Inferior parietal cortex (tissue), 1 donor: Measurements from ENCODE around the gene CREBBP.

Source experiments
- DNase-seq: peaks from one replicate; pipeline ENCODE4 v3.0.0-alpha.2; 2016; ENCODE audit errors: extremely low spot score

CREBBP gene

GRCh38 chr16:3879887-3880564 is 487 bp downstream of the CREBBP start:
- DNase-seq: no peak

- no peak for DNase-seq
These were observed 1.1 kb downstream of the CREBBP start for GRCh38 chr16:3879258-3879886.

DNA sequence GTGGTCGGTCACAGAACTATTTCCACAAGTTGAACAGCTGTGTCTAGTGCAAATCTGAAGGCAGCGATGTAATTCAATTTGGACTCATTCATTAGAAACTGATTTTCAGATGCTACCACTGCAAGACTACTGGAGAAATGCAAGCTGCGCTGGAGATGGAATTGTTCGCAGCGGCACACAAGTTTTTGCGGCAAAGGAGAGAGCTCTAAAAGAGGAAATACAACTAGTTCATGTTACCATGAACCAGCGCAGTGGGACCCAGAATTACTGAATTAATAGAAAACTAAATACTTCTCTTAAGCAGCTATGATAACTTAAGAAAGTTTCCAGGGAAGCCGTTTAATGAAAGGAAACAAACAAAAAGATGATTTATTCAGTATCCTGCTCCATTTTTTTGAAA is 1.9 kb downstream of the CREBBP start:
- no peak for DNase-seq

- no peak for DNase-seq
These were observed 3.8 kb downstream of the CREBBP start for GRCh38 chr16:3876695-3877094.

- no peak for DNase-seq
These were observed 4.4 kb downstream of the CREBBP start for GRCh38 chr16:3876160-3876559.

GRCh38 chr16:3874794-3875692 is 5.5 kb downstream of the CREBBP start:
- DNase-seq: no peak

DNA sequence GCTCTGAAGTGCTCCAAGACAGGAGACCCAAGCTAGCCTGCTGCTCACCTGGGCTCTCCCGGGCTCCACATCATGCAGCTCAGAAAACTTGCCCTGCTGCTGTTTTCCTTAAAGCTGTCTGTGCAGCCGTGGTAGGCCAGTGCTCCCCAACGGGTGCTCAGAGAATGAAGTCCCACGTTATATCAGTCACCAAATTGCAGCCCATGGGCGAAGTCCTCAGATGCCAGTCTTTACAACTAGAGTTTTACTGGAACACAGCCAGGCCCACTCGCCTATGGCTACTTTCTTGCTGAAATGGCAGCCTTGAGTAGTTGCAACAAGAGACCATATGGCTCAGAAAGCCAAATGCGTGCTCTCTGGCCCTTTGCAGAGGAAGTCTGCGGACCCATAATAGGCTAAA is 6.3 kb downstream of the CREBBP start:
- DNase-seq: no peak

GRCh38 chr16:3873482-3874173 is 6.9 kb downstream of the CREBBP start:
- no peak for DNase-seq

- no peak for DNase-seq
These were observed 8.2 kb downstream of the CREBBP start for GRCh38 chr16:3872216-3872895.

GRCh38 chr16:3868967-3869366 is 11.5 kb downstream of the CREBBP start:
- DNase-seq: no peak

DNA sequence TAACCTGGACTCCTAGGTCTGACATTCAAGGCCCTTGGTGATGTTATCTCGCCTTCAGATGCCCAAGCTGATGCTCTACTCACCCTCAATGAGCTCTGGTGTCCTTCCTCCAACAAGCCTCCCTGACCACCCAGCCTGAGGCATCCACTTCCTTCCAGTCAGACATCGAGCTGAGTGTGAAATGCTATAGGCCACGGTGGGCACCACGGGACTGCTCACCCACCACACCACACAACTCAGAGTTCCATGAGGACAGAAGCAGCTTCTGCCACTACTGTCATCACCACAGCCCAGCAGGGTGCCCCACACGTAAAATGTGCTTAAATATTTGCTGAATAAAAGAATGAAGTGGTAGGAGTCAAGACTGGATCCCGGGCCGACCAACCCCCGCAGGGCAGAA is 12.0 kb downstream of the CREBBP start:
- DNase-seq: no peak

GRCh38 chr16:3866703-3867431 is 13.6 kb downstream of the CREBBP start:
- no peak for DNase-seq

- DNase-seq: no peak
These were observed 15.3 kb downstream of the CREBBP start for GRCh38 chr16:3865241-3865640.

GRCh38 chr16:3864562-3864961 is 16.0 kb downstream of the CREBBP start:
- no peak for DNase-seq

- DNase-seq: no peak
These were observed 16.9 kb downstream of the CREBBP start for GRCh38 chr16:3863587-3863986.

GRCh38 chr16:3861808-3862451 is 18.6 kb downstream of the CREBBP start:
- no peak for DNase-seq

- DNase-seq: no peak
These were observed 20.6 kb downstream of the CREBBP start for GRCh38 chr16:3859889-3860288.

DNA sequence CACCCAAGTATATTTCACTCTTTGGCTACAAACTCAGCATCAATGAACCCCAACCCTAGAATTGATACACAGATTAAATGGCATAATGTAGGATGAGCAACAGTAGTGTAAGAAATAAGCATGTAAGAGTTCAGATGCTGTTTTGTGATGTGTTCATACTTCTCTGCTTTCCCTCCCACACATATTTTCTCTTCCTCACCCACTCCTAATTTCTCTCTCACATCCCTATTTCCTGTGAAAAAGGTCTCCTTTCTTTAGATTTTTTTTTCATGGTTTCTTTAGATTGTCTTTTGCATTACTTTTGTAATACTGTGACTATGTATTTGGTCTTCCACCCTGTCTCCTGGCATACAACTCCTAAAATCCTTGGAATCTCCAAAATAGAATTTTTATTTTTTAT is 21.7 kb downstream of the CREBBP start:
- no peak for DNase-seq

DNA sequence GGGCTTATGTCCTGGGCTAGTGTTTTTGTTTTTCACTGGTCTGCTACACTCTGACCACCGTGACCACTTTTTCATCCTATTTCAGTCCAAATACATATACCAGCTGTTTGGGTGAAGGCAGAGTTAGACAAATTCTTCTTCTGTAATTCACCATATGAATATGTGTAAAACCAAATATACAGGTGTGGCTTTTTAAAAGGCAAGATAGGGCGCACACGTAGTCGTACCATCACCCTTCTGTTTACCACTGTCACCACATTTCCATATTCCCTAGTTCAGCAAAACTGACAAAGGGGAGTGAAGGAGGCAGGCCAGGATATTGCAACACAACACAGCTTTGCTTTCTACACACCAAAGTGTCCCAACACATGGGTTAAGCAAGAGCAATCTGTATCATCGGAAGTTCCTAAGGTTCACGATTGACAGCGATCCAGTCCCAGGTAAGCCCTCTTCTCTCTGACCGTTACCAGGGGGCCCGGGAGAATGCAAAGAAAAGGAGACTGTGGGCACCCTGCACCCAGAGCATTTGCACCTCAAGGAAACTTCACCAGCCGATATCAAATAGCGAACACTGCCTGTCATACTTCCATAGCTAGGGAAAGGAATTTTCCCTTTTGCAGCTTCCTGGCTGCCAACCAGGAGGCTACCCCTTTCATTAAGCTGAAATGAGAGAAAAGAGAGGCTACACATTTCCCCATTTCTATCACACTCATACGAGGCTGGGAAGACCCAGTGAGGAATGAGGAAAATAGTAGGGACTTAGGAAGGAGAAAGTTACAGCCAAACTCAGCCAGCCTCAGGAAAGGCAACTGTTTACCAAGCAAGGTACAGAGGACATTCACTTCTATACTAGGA is 23.1 kb downstream of the CREBBP start:
- no peak for DNase-seq
